ENCODE measurements around the gene MED31. TPM values are rescaled to one million over a fixed set of nuclear protein-coding genes. Genes with fewer than 3 reads are reported as not detected.

Gene MED31
- total and polyA plus RNA-seq, 12 donors, result 8.4 to 18.6 (median 14.6) TPM

DNA sequence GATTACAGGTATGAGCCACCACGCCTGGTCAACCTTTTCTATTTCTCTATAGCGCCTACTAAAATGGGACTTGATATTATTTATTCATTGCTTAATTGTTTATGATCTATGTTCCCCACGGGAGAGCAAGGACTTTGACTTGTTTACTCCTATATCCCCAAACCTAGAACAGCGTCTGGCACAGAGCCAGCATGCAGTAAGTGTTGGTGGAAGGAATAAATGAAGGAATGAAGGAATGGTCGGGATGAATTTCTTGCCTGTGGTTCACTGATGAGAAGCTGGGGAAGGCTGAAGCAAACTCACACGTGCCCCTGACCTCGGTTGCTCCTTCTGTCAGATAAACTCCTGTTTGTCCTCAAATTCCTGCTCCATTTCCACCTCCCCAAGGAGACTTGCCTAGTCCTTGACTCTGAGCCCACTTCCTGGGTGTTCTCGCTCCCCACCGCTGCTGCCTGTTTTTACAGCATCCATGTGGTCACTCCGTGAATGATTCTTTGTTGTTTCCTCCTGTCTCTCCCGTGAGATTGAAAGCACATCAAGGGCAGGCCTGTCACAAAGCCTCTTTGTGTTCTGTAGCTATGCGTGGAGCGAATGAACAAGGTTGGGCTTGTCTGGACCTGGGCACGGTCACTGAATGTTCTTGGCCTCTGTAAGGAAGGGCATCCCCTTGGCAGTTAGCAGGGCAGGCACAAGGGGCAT, 17.5 kb upstream of the MED31 start:
- DNase-seq (no peak), ATAC-seq (no peak)
- no peak overlapping the region for H3K27ac ChIP-seq
- H3K9me3 ChIP-seq, result no peaks in the 10 kb centered on the region
- TF ChIP-seq, protein P1, sequence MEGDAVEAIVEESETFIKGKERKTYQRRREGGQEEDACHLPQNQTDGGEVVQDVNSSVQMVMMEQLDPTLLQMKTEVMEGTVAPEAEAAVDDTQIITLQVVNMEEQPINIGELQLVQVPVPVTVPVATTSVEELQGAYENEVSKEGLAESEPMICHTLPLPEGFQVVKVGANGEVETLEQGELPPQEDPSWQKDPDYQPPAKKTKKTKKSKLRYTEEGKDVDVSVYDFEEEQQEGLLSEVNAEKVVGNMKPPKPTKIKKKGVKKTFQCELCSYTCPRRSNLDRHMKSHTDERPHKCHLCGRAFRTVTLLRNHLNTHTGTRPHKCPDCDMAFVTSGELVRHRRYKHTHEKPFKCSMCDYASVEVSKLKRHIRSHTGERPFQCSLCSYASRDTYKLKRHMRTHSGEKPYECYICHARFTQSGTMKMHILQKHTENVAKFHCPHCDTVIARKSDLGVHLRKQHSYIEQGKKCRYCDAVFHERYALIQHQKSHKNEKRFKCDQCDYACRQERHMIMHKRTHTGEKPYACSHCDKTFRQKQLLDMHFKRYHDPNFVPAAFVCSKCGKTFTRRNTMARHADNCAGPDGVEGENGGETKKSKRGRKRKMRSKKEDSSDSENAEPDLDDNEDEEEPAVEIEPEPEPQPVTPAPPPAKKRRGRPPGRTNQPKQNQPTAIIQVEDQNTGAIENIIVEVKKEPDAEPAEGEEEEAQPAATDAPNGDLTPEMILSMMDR (IDR thresholded peaks at IDR 0.05), result no peak
- 68 to 74% methylated on average over 14 of the region's 14 CpGs for WGBS, 2 donors
- H3K36me3 ChIP-seq, result no peaks in the 10 kb centered on the region
- intact Hi-C loops (cut with DNase I), result loop anchor here (5.0 to 10.0 kb wide), 13 partner anchors 64 to 346 kb away; partner anchors contain the start of genes XAF1 (in 3 of the 10), TEKT1 (in 2 of the 10), ALOX12 (in 1 of the 10) and RNASEK (in 1 of the 10)
- peaks cover 0 to 6% (median 0%) of the 10 kb centered on the region in 9 donors for H3K4me1 ChIP-seq
- H3K4me3 ChIP-seq, result no peak overlapping the region
- peaks cover 0 to 37% (median 20%) of the 10 kb centered on the region in 7 donors for H3K27me3 ChIP-seq

DNA sequence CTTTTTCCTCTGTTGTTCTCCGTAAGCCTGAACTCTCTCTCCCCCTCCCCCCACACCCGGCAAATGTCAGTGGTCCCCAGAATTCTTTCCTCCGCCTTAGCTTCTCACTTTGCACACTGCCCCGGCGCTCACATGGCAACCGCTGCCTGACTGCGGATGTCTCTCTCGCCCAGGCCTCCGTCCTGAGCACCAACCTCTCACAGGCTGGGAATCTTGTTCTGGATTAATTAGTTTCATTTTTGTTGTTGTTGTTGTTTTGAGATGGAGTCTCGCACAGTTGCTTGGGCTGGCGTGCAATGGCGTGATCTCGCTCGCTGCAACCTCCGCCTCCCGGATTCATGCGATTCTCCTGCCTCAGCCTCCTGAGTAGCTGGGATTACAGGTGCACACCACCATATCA, 16.8 kb upstream of the MED31 start:
- intact Hi-C loops (cut with DNase I), result loop anchor here (5.0 to 10.0 kb wide), 13 partner anchors 63 to 347 kb away; partner anchors contain the start of genes XAF1 (in 3 of the 10), TEKT1 (in 2 of the 10), ALOX12 (in 1 of the 10) and RNASEK (in 1 of the 10)
- TF ChIP-seq, protein P1 (IDR thresholded peaks at IDR 0.05), result no peak
- 79 to 84% methylated on average over 17 of the region's 17 CpGs for WGBS, 2 donors

DNA sequence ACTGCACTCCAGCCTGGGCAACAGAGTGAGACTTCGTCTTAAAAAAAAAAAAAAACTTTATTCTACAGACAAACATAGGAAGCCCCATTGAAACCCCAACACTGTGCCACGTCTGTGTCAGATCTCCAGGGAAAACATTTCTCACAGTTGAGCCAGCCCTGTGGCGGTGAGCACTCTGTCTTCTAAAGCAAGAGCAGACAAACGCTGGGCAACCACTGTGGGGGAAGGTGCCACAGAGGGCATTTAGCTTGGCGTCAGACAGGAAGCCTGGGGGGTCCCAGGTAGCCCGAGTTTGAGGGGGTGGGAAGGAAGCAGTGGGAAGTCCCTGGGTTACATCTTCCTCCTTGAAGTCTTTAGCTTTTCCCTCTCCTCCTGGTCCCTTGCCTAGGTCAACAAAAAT, 16.1 kb upstream of the MED31 start:
- no peak overlapping the region for H3K27ac ChIP-seq
- H3K27me3 ChIP-seq, result peaks cover 0 to 44% (median 26%) of the 10 kb centered on the region in 7 donors
- no peaks in the 10 kb centered on the region for H3K9me3 ChIP-seq
- intact Hi-C loops (cut with DNase I), result loop anchor here (2.0 to 10.0 kb wide), 14 partner anchors 63 to 347 kb away; partner anchors contain the start of genes XAF1 (in 3 of the 10), TEKT1 (in 2 of the 10), ALOX12 (in 1 of the 10) and RNASEK (in 1 of the 10)
- no peak overlapping the region for H3K4me3 ChIP-seq
- 55 to 56% methylated on average over 6 of the region's 6 CpGs for WGBS, 2 donors
- ATAC-seq, result no peak
- peaks cover 0 to 6% (median 0%) of the 10 kb centered on the region in 9 donors for H3K4me1 ChIP-seq
- no peaks in the 10 kb centered on the region for H3K36me3 ChIP-seq
- TF ChIP-seq, protein P1 (IDR thresholded peaks at IDR 0.05), result no peak
- no peak for DNase-seq

More for the DNA sequence above, 16.8 kb upstream of the MED31 start:
- no peak overlapping the region for H3K27ac ChIP-seq
- peaks cover 0 to 6% (median 0%) of the 10 kb centered on the region in 9 donors for H3K4me1 ChIP-seq
- H3K4me3 ChIP-seq, result no peak overlapping the region
- H3K36me3 ChIP-seq, result no peaks in the 10 kb centered on the region
- no peak for DNase-seq
- peaks cover 0 to 40% (median 20%) of the 10 kb centered on the region in 7 donors for H3K27me3 ChIP-seq
- ATAC-seq, result no peak
- no peaks in the 10 kb centered on the region for H3K9me3 ChIP-seq

DNA sequence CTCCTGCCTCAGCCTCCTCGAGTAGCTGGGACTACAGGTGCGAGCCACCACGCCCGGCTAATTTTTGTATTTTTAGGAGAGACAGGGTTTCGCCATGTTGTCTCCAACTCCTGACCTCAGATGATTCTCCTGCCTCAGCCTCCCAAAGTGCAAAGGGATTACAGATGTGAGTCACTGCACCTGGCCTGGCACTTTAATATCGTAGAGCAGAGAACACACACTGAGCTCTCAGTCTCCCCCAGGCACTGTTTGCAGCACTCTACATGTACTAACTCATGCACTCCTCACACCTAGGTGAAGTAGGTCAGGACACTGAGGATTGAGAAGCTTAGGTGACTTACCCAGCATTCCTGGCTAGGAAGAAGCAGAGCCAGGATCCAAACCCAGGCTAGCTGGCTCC, 15.2 kb upstream of the MED31 start:
- ATAC-seq (no peak), DNase-seq (no peak)
- TF ChIP-seq, protein P1 (IDR thresholded peaks at IDR 0.05), result no peak
- Histone ChIP-seq H3K27me3 (peaks cover 0 to 52% (median 29%) of the 10 kb centered on the region in 7 donors), H3K27ac (no peak overlapping the region), H3K36me3 (no peaks in the 10 kb centered on the region), H3K4me1 (peaks cover 0 to 6% (median 0%) of the 10 kb centered on the region in 9 donors), H3K4me3 (no peak overlapping the region), H3K9me3 (no peaks in the 10 kb centered on the region)
- intact Hi-C loops (cut with DNase I), result loop anchor here (2.0 to 10.0 kb wide), 14 partner anchors 62 to 348 kb away; partner anchors contain the start of genes XAF1 (in 3 of the 10), TEKT1 (in 2 of the 10), ALOX12 (in 1 of the 10) and RNASEK (in 1 of the 10)
- WGBS, 2 donors, result 93 to 94% methylated on average over 6 of the region's 6 CpGs
